ENCODE measurements around the gene WNT5A.

GRCh38 chr3:55474213-55474632 lies 12.9 kb downstream of the WNT5A start:
- TF ChIP-seq CTCF (IDR thresholded peaks at IDR 0.05) (no peak), POLR2A (IDR thresholded peaks at IDR 0.05) (no peak), POLR2AphosphoS5 (IDR thresholded peaks at IDR 0.05) (no peak), EP300 (IDR thresholded peaks at IDR 0.05) (no peak)
